ENCODE data around the gene FAM89B.

Gene FAM89B

GRCh38 chr11:65539744-65540289 lies 32.5 kb upstream of the FAM89B start:
- no peak for DNase-seq

GRCh38 chr11:65540290-65541092 lies 31.8 kb upstream of the FAM89B start:
- peak; percentile 88 for DNase-seq

- DNase-seq: no peak
These were observed 31.0 kb upstream of the FAM89B start for GRCh38 chr11:65541093-65541982.

DNA sequence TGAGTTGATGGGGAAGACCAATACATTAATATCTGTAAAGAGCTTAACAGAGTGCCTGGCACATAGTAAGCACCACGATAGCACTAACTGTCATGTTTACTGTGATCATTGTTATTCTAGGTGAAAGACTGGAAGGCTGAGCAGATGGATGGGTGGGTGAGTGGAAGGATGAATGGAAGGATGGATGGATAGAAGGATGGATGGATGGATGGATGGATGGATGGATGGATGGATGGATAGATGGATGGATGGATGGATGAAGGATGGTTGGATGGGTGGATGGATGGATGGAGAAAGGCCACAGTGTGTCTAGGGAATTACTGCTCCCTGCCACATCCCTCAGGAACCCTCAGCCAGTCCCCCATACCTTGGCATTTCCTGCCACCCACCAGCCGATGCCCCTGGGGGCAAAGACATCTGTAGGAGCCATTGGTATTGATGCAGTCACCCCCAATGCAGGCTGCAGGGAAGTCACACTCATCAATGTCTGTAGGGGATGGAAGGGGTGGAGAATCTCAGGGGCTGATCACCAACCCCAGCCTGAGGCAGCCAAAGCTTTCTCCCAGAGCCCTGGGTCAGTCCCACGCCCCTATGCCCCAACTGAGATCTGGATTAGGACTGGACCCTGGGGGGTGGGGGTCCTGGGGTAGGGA lies 29.5 kb upstream of the FAM89B start:
- no peak for DNase-seq

GRCh38 chr11:65545853-65546216 lies 26.5 kb upstream of the FAM89B start:
- no peak for DNase-seq

GRCh38 chr11:65546217-65546958 lies 25.9 kb upstream of the FAM89B start:
- DNase-seq: no peak

GRCh38 chr11:65547446-65548125 lies 24.8 kb upstream of the FAM89B start:
- no peak for DNase-seq

DNA sequence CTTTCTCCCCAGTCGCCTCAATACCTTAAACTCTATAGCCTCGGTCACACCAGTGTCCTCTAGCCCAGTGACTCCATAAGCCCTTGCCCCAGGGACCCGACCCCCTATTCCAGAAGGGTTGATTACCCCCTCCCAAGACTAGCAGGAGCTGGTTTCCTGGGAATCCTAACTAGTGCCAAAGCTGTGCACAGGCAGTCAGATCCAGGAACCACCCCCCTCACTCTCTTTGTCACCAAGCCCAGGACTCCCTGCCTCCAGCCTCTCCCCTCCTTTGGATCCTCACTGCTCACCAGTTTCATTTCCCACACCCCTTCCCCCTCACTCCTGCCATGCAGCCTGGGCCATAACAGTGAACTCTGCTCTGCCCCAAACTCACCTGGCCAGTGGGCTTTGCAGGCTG lies 23.9 kb upstream of the FAM89B start:
- no peak for DNase-seq

- DNase-seq: no peak
These were observed 23.2 kb upstream of the FAM89B start for GRCh38 chr11:65549096-65549495.

GRCh38 chr11:65551572-65552387 lies 20.6 kb upstream of the FAM89B start:
- DNase-seq: no peak

- no peak for DNase-seq
These were observed 19.9 kb upstream of the FAM89B start for GRCh38 chr11:65552388-65552951.

GRCh38 chr11:65553301-65554001 lies 18.9 kb upstream of the FAM89B start:
- DNase-seq: no peak

- DNase-seq: no peak
These were observed 18.1 kb upstream of the FAM89B start for GRCh38 chr11:65554057-65554818.

- no peak for DNase-seq
These were observed 17.4 kb upstream of the FAM89B start for GRCh38 chr11:65554842-65555430.

- DNase-seq: peak; percentile 85
These were observed 16.6 kb upstream of the FAM89B start for GRCh38 chr11:65555693-65556231.

GRCh38 chr11:65556470-65557279 lies 15.7 kb upstream of the FAM89B start:
- DNase-seq: no peak

All from fibroblast of skin of scalp (primary cell).